ENCODE data around the gene ERP27.

The ERP27 gene

DNA sequence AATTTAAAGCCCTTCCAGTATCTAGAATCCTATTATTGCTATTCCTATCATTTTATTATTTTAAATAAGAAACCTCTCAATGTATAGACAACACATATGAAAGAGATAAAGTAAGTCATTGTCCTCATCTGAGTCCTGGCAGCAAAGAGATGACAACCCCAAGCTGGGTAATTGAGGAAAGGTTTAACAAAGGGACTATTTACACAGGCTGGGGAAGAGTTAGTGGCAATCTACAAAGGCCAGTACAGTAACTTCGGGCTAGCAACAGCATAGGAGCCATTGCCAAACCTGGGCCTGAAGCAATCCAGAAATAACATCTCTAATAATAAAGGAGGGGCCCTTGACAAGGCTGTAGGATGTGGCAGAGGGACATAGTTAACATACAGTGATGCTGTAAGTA is 45.7 kb upstream of the ERP27 start:
- Histone ChIP-seq H3K27me3 (ENCODE audit: control insufficient read depth in 1 of 2, insufficient read depth in 1 of 2, low read length in 2 of 2) (no peaks in the 10 kb centered on the region), H3K23ac (ENCODE audit: low read length in 2 of 2) (no peak overlapping the region), H3K36me3 (ENCODE audit: control insufficient read depth in 1 of 2, insufficient read depth in 2 of 2, low read depth in 1 of 2, low read length in 2 of 2) (no peaks in the 10 kb centered on the region), H3K4ac (ENCODE audit: low read depth in 1 of 2, low read length in 2 of 2) (no peak overlapping the region), H4K8ac (ENCODE audit: low read length) (no peak overlapping the region), H2BK5ac (ENCODE audit: low read depth, low read length, poor library complexity, severe bottlenecking) (no peak overlapping the region), H3K4me1 (ENCODE audit: control insufficient read depth, insufficient read depth, low read depth, low read length) (peaks cover 4% of the 10 kb centered on the region), H3K79me1 (replicated peaks; ENCODE audit: low read length, poor library complexity, severe bottlenecking) (no peaks in the 10 kb centered on the region), H3K9ac (ENCODE audit: low read length) (no peak overlapping the region), H3K4me2 (ENCODE audit: low read length, poor library complexity, severe bottlenecking) (no peak overlapping the region), H2BK15ac (ENCODE audit: low read depth, poor library complexity, severe bottlenecking) (no peak overlapping the region), H2AK5ac (ENCODE audit: low read length, severe bottlenecking) (no peak overlapping the region), H2BK12ac (ENCODE audit: low read length in 2 of 2) (no peak overlapping the region), H2AFZ (ENCODE audit: low read depth, low read length) (no peak overlapping the region), H3K4me3 (ENCODE audit: insufficient read depth in 1 of 2, low read depth in 1 of 2, low read length in 2 of 2) (no peak overlapping the region), H3K18ac (ENCODE audit: low read depth in 1 of 2, low read length in 2 of 2) (no peak overlapping the region), H4K91ac (ENCODE audit: low read length) (no peak overlapping the region), H3K14ac (ENCODE audit: low read length in 2 of 2) (no peak overlapping the region), H3K27ac (ENCODE audit: low read length, poor library complexity, severe bottlenecking) (no peak overlapping the region), H3K9me3 (ENCODE audit: control insufficient read depth, low read length) (no peaks in the 10 kb centered on the region), H2BK120ac (ENCODE audit: low read depth, low read length) (no peak overlapping the region)
- DNase-seq: no peak
- WGBS: no CpG with 5 or more reads among the region's 1 CpG

DNA sequence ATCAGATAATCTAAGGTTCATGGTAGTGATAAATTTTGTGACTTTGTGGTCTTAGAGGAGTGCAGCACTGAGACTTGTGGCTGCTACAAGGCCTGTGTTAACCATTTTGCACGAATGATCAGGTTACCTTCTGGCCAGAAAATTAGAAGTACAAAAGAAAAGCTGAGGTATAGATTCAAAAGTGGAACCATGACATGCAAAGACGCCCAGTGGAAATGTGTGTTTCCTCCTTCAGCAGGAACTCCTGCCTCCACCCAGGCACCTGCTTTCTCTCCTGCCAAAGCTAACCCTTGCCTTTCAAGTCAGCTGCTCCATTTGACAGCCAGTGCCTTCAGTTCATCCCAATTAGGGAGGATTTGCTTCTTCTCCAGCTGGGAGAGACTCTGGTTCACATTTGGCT is 44.7 kb upstream of the ERP27 start:
- Histone ChIP-seq H3K23ac (ENCODE audit: low read length in 2 of 2) (no peak overlapping the region), H2BK15ac (ENCODE audit: low read depth, poor library complexity, severe bottlenecking) (no peak overlapping the region)
- WGBS: 89% methylated on average over 2 of the region's 2 CpGs

DNA sequence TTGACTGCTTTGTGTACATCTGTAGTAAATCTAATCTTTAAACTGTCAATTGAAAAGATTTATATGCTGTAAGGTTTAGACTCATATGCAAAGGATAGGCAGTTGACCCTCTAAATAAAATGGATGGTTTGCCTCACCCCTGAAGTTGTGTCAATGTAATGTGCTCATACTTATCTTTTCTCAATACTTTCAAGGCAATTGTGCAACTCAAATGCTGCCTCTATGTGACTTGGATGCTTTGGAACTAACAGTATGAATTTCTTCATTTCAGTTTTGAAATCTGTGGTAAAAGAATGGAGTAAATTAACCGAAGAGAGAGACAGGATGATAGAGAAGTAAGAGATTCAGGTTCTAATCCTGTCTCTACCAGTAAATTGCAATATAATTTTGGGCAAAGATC is 44.2 kb upstream of the ERP27 start:
- Histone ChIP-seq H3K4ac (ENCODE audit: low read depth in 1 of 2, low read length in 2 of 2) (no peak overlapping the region), H2AK5ac (ENCODE audit: low read length, severe bottlenecking) (no peak overlapping the region), H3K9ac (ENCODE audit: low read length) (no peak overlapping the region), H2BK12ac (ENCODE audit: low read length in 2 of 2) (no peak overlapping the region), H2AFZ (ENCODE audit: low read depth, low read length) (no peak overlapping the region), H2BK120ac (ENCODE audit: low read depth, low read length) (no peak overlapping the region), H3K14ac (ENCODE audit: low read length in 2 of 2) (no peak overlapping the region), H3K4me2 (ENCODE audit: low read length, poor library complexity, severe bottlenecking) (no peak overlapping the region), H3K4me1 (ENCODE audit: control insufficient read depth, insufficient read depth, low read depth, low read length) (peaks cover 4% of the 10 kb centered on the region), H2BK15ac (ENCODE audit: low read depth, poor library complexity, severe bottlenecking) (no peak overlapping the region), H4K91ac (ENCODE audit: low read length) (no peak overlapping the region), H3K4me3 (ENCODE audit: insufficient read depth in 1 of 2, low read depth in 1 of 2, low read length in 2 of 2) (no peak overlapping the region), H3K27ac (ENCODE audit: low read length, poor library complexity, severe bottlenecking) (no peak overlapping the region), H4K8ac (ENCODE audit: low read length) (no peak overlapping the region), H2BK5ac (ENCODE audit: low read depth, low read length, poor library complexity, severe bottlenecking) (no peak overlapping the region), H3K23ac (ENCODE audit: low read length in 2 of 2) (no peak overlapping the region), H3K9me3 (ENCODE audit: control insufficient read depth, low read length) (no peaks in the 10 kb centered on the region), H3K27me3 (ENCODE audit: control insufficient read depth in 1 of 2, insufficient read depth in 1 of 2, low read length in 2 of 2) (no peaks in the 10 kb centered on the region), H3K18ac (ENCODE audit: low read depth in 1 of 2, low read length in 2 of 2) (no peak overlapping the region), H3K79me1 (replicated peaks; ENCODE audit: low read length, poor library complexity, severe bottlenecking) (no peaks in the 10 kb centered on the region), H3K36me3 (ENCODE audit: control insufficient read depth in 1 of 2, insufficient read depth in 2 of 2, low read depth in 1 of 2, low read length in 2 of 2) (no peaks in the 10 kb centered on the region)
- peak; percentile 19 for DNase-seq
- WGBS: 89% methylated on average over 1 of the region's 1 CpG

More for the DNA sequence above, 44.7 kb upstream of the ERP27 start:
- peaks cover 4% of the 10 kb centered on the region for H3K4me1 ChIP-seq (ENCODE audit: control insufficient read depth, insufficient read depth, low read depth, low read length)
- H3K27me3 ChIP-seq (ENCODE audit: control insufficient read depth in 1 of 2, insufficient read depth in 1 of 2, low read length in 2 of 2): no peaks in the 10 kb centered on the region
- H2BK12ac ChIP-seq (ENCODE audit: low read length in 2 of 2): no peak overlapping the region
- no peak overlapping the region for H3K14ac ChIP-seq (ENCODE audit: low read length in 2 of 2)
- no peak overlapping the region for H3K27ac ChIP-seq (ENCODE audit: low read length, poor library complexity, severe bottlenecking)
- no peak overlapping the region for H4K91ac ChIP-seq (ENCODE audit: low read length)
- H3K36me3 ChIP-seq (ENCODE audit: control insufficient read depth in 1 of 2, insufficient read depth in 2 of 2, low read depth in 1 of 2, low read length in 2 of 2): no peaks in the 10 kb centered on the region
- H4K8ac ChIP-seq (ENCODE audit: low read length): no peak overlapping the region
- no peak overlapping the region for H3K4ac ChIP-seq (ENCODE audit: low read depth in 1 of 2, low read length in 2 of 2)
- H2AFZ ChIP-seq (ENCODE audit: low read depth, low read length): no peak overlapping the region
- DNase-seq: no peak
- no peak overlapping the region for H3K9ac ChIP-seq (ENCODE audit: low read length)
- no peak overlapping the region for H3K4me3 ChIP-seq (ENCODE audit: insufficient read depth in 1 of 2, low read depth in 1 of 2, low read length in 2 of 2)
- no peaks in the 10 kb centered on the region for H3K9me3 ChIP-seq (ENCODE audit: control insufficient read depth, low read length)
- H2BK120ac ChIP-seq (ENCODE audit: low read depth, low read length): no peak overlapping the region
- no peak overlapping the region for H2AK5ac ChIP-seq (ENCODE audit: low read length, severe bottlenecking)
- no peak overlapping the region for H2BK5ac ChIP-seq (ENCODE audit: low read depth, low read length, poor library complexity, severe bottlenecking)
- H3K79me1 ChIP-seq (replicated peaks; ENCODE audit: low read length, poor library complexity, severe bottlenecking): no peaks in the 10 kb centered on the region
- H3K4me2 ChIP-seq (ENCODE audit: low read length, poor library complexity, severe bottlenecking): no peak overlapping the region
- H3K18ac ChIP-seq (ENCODE audit: low read depth in 1 of 2, low read length in 2 of 2): no peak overlapping the region

DNA sequence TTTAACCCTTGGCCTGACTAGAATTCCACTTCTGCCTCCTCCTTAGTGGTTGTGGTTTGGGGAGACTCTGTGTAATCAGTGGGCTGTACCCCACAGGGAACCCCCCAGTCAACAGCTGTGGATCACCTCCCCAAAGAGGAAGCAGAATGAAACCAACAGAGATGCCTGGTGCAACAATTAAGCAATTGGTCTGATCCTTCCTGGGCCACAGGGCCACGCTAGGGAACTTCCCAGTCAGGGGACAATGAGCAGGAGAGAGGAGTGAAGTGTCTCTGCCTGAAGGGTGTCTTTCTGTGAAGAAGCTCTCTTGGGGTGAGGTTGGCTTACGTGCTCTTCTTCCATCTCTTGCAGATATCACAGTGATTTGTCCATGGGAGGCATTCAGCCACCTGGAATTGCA is 42.7 kb upstream of the ERP27 start:
- no peak overlapping the region for H2BK120ac ChIP-seq (ENCODE audit: low read depth, low read length)
- no peaks in the 10 kb centered on the region for H3K9me3 ChIP-seq (ENCODE audit: control insufficient read depth, low read length)
- no peak for DNase-seq
- H3K23ac ChIP-seq (ENCODE audit: low read length in 2 of 2): no peak overlapping the region
- no peak overlapping the region for H2AFZ ChIP-seq (ENCODE audit: low read depth, low read length)
- no peak overlapping the region for H3K9ac ChIP-seq (ENCODE audit: low read length)
- H4K8ac ChIP-seq (ENCODE audit: low read length): no peak overlapping the region
- H2BK12ac ChIP-seq (ENCODE audit: low read length in 2 of 2): no peak overlapping the region
- H3K27me3 ChIP-seq (ENCODE audit: control insufficient read depth in 1 of 2, insufficient read depth in 1 of 2, low read length in 2 of 2): no peaks in the 10 kb centered on the region
- no peak overlapping the region for H3K18ac ChIP-seq (ENCODE audit: low read depth in 1 of 2, low read length in 2 of 2)
- no peak overlapping the region for H3K4ac ChIP-seq (ENCODE audit: low read depth in 1 of 2, low read length in 2 of 2)
- H2BK5ac ChIP-seq (ENCODE audit: low read depth, low read length, poor library complexity, severe bottlenecking): no peak overlapping the region
- no peaks in the 10 kb centered on the region for H3K79me1 ChIP-seq (replicated peaks; ENCODE audit: low read length, poor library complexity, severe bottlenecking)
- H3K4me3 ChIP-seq (ENCODE audit: insufficient read depth in 1 of 2, low read depth in 1 of 2, low read length in 2 of 2): no peak overlapping the region
- H3K27ac ChIP-seq (ENCODE audit: low read length, poor library complexity, severe bottlenecking): no peak overlapping the region
- no peak overlapping the region for H2BK15ac ChIP-seq (ENCODE audit: low read depth, poor library complexity, severe bottlenecking)
- H3K4me1 ChIP-seq (ENCODE audit: control insufficient read depth, insufficient read depth, low read depth, low read length): peaks cover 4% of the 10 kb centered on the region
- 94% methylated on average over 2 of the region's 2 CpGs for WGBS
- H3K14ac ChIP-seq (ENCODE audit: low read length in 2 of 2): peak overlapping the region in 1 of 2 experiments; percentile 75
- peak overlapping the region; percentile 43 for H4K91ac ChIP-seq (ENCODE audit: low read length)
- H2AK5ac ChIP-seq (ENCODE audit: low read length, severe bottlenecking): no peak overlapping the region
- no peak overlapping the region for H3K4me2 ChIP-seq (ENCODE audit: low read length, poor library complexity, severe bottlenecking)
- no peaks in the 10 kb centered on the region for H3K36me3 ChIP-seq (ENCODE audit: control insufficient read depth in 1 of 2, insufficient read depth in 2 of 2, low read depth in 1 of 2, low read length in 2 of 2)

Measured in mesenchymal stem cell (in vitro differentiated cells and primary cell).